ENCODE measurements around the gene KIAA1958.
"Not testable (repeated sequence)": the region's sequence is repeated elsewhere in the genome, so short reads cannot be mapped to it uniquely, and the experiment has no call there.

KIAA1958 gene

DNA sequence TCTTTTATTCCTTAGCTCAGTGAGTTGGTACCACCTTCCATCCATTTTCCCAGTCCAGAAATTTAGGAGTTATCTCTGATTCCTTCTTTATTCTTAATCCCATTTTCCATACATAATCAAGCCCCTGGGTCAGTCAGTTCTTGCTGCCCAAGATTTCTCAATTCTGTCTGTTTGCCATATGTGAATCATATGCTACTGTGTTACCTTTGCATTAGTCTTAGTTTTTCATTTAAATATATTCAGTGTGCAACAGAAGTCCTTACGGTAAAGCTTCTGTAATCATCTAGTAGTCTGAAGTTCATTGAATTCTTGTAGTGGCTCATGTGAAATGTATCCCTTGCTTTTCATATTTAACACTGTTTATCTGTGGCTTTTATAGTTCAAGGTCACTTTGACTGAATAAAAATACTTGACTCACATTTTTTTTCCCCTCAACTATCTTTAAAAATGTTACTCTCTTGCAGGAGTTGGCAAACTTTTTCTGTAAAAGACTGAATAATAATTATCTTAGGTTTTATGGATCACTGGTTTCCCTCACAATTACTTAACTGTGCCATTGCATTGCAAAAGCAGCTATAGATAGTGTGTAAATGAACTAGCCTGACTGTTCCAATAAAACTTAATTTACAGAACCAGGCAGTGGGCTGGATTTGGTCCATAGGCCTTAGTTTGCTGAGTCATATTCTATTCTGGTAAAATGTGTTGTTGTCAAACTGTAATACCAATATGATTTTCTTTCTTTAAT lies 6.9 kb downstream of the KIAA1958 start:
- no peak for DNase-seq

DNA sequence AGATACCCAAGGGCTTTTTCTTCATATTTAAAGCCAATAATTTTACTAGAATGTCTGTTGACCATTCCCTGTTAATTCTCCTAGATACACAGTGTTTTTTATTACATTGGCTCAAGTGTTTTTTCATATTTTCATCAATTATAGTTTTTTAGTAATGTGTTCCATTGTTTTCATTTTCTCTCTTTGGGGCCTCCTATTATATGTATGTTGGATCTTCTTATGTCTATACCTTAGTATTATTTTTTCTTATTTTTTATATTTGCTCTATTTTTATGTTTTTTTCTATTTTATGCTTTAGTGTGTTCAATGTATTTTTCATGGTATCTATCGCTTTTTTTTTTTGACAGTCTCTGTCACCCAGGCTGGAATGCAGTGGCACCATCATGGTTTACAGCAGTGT lies 7.5 kb downstream of the KIAA1958 start:
- DNase-seq: no peak

DNA sequence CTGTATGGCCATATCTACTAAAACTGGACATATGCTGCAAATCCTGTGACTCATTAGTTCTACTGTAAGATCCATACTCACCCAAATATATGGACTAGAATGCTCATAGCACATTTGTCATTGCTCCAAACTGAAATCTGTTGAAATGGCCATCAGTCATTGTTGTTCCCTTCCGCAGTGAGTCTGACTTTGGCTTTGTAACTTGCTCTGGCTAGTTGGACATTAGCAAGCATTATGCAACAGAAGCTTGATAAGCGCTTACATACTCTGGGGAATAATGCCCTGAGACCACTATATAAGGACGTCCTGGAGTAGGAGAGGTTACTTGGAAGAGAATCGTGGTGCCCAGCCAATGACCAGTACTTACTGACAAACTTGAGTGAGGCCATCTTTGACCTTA lies 9.0 kb downstream of the KIAA1958 start:
- DNase-seq: no peak

DNA sequence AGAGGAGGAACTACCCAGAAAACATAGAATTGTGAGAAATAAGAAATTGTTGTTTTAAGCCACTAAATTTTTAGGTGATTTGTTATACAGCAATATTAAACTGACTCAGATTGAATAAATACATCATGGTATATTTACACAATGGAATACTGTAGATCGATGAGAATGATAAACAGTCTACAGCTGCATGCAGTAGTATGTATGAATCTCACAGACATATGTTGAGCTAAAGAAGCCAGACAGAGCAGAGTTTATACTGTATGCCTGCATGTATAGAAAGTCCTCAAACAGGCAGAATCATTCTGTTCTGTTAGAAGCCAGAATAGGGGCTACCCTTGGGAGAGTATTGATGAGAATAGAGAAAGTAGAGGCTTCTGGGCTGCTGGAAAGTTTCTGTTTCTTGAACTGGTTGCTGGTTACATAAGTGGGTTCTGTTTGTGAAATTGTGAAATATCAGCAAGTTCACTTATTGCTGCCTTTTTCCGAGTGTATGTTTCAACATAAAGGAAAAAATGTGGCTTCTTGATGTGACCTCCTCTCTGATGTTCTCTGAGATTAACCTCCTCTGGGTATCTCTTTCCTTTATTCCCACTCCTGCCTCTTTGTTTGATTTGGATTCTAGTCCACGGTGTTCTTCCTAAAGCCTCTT lies 9.6 kb downstream of the KIAA1958 start:
- no peak for DNase-seq

GRCh38 chr9:112500842-112501241 lies 14.2 kb downstream of the KIAA1958 start:
- no peak for DNase-seq

GRCh38 chr9:112501287-112501686 lies 14.7 kb downstream of the KIAA1958 start:
- no peak for DNase-seq

DNA sequence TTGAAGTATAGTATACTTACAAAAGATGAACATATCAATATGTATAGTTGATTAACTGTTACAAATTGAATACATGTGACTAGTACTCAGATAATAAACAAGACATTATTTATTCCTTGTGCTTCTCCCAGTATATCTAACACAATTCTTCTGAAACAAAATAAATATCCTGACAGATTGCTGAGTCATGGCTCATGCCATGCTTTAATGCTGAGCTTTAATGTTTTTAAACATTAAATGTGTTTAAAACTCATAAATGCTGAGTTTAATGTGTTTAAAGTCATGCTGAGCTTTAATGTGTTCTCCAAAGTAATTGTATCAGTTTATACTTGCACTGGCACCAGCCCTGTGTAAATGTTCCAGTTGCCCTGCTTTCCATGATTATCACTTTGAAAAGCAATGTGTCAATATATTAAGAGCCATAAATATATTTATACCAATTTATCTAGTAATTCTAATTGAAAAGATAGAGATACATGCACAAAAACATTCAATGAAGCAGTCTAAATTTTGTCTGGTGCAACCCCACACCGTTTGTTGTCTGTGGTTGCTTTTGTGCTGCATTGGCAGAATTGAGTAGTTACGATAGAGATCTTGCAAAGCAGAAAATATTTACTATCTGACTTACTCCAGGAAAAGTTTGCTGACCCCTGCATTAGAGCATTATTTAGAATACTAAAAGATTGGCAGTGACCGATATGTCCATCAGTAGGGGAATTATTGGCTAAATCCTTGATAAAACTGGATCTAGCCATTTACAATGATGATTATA lies 15.7 kb downstream of the KIAA1958 start:
- DNase-seq: no peak

- no peak for DNase-seq
Observed at GRCh38 chr9:112503170-112503569, 16.5 kb downstream of the KIAA1958 start.

- DNase-seq: no peak
Observed at GRCh38 chr9:112505086-112505485, 18.5 kb downstream of the KIAA1958 start.

- DNase-seq: no peak
Observed at GRCh38 chr9:112505607-112506006, 19.0 kb downstream of the KIAA1958 start.

DNA sequence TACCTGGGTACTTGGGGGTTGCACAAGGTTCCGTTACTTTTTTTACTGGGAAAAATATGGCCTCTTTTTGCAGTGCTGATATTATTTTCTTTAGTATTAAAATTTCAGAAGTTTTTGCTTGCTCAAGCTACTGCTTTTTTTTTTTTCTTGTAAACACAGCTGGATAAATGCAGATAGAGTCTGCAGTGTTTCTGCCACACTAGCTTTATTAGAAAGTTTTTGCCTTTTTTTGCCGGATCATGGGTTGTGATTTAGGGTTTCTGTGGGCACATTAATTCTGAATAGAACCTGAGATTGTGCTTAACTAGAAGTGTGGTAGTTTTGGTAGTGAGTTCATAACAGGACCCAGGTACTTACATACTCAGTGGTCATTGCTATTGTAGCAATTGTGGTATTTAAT lies 19.9 kb downstream of the KIAA1958 start:
- DNase-seq: no peak

GRCh38 chr9:112507001-112507680 lies 20.5 kb downstream of the KIAA1958 start:
- no peak for DNase-seq

- DNase-seq: no peak
Observed at GRCh38 chr9:112508377-112508776, 21.8 kb downstream of the KIAA1958 start.

- DNase-seq: not testable (repeated sequence)
Observed at GRCh38 chr9:112512377-112512776, 25.8 kb downstream of the KIAA1958 start.

- DNase-seq: no peak
Observed at GRCh38 chr9:112516769-112517168, 30.1 kb downstream of the KIAA1958 start.

- no peak for DNase-seq
Observed at GRCh38 chr9:112520069-112520468, 33.4 kb downstream of the KIAA1958 start.

GRCh38 chr9:112520656-112521055 lies 34.0 kb downstream of the KIAA1958 start:
- no peak for DNase-seq

- DNase-seq: no peak
Observed at GRCh38 chr9:112526973-112527372, 40.3 kb downstream of the KIAA1958 start.

DNA sequence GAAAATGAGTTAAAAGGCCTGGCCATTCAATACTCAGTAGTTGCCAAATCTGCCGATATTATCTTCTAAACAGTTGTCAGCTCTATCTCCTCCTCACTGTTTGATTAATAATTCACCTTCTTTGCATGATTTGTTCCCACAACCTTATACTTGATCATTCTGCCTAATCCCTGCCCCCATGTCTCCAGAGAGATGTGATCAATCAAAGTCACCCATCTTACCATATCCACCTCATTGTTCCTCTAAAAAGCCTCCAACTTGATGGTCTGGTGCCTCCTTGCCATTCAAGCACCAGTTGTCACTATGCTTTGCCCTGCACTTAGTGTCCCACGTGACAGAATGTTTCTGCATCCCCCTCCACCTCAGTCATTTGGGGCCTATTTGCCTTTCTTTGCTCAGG lies 41.3 kb downstream of the KIAA1958 start:
- DNase-seq: no peak

- no peak for DNase-seq
Observed at GRCh38 chr9:112529316-112529715, 42.7 kb downstream of the KIAA1958 start.

DNA sequence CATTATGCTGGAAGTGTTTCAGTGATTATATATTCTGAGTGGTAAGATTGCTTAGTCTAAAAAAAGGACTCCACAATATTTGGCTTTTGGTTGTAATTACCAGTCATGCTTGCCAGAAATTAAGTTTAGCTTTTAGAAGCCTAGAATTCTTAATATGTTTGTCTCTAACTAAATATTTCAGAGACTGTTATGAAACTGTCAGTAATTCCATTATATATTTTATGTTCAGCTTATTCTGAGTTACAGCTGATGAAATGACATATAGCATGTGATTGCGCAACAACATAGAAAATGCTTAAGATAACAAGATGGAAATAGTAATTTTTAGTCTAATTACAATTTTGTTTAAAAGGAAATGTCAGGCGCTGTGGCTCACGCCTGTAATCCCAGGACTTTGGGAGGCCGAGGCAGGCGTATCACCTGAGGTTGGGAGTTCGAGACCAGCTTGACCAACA lies 44.2 kb downstream of the KIAA1958 start:
- no peak for DNase-seq

- DNase-seq: no peak
Observed at GRCh38 chr9:112531666-112532282, 45.1 kb downstream of the KIAA1958 start.

DNA sequence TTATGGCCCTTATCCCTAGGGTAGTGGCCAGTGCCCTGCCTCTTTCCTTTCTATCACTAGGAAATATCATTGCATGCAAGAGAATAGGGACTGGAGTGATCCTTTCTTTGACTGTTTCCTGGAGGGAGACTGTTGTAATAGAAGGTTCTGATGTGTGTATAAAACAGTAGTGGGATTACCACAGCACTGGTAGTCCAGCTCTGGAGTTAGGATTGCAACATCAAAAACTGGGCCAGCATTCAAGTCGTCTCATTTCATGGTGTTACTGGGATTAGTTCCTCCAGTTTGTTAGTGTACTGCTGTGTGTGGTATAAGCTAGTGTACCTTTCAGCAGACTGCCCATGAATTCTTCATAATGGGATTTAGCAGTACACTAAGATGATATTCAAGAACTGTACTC lies 45.8 kb downstream of the KIAA1958 start:
- no peak for DNase-seq

Data from CD4-positive, alpha-beta T cell treated with Interleukin-4 for 1 hour (primary cell).